Measurements from ENCODE around the gene IFIT1B. TPM values are rescaled to one million over a fixed set of nuclear protein-coding genes. Genes with fewer than 3 reads are reported as not detected.

The IFIT1B gene
- total and polyA plus RNA-seq, 10 of the 15 experiments (the other 5 are each of a cell fraction or from before 2014, with no cell fraction given) = 0.04 TPM; not detected in 9

GRCh38 chr10:89371079-89371478, 6.8 kb upstream of the IFIT1B start (continued):
- TF ChIP-seq CEBPZ (IDR thresholded peaks at IDR 0.05; ENCODE audit: low read depth, low read length) (no peak), GABPA (IDR thresholded peaks at IDR 0.05; ENCODE audit: low read depth) (no peak), ZNF384 (IDR thresholded peaks at IDR 0.05; ENCODE audit: borderline replicate concordance, low read depth, low read length) (no peak), BMI1 (IDR thresholded peaks at IDR 0.05; ENCODE audit: borderline replicate concordance) (no peak)

GRCh38 chr10:89371987-89372386, 5.9 kb upstream of the IFIT1B start:
- WGBS (ENCODE audit: insufficient coverage, insufficient replicate concordance, low lambda C conversion rate, missing lambda C conversion rate) = 67% methylated on average over 3 of the region's 3 CpGs
- H3K9me3 ChIP-seq (replicated peaks; ENCODE audit: control insufficient read depth, insufficient read depth, low read length) = no peaks in the 10 kb centered on the region
- ChIA-PET SMC1A (ENCODE audit: uncharacterized antibody, unreplicated experiment) (interaction anchor here (0.6 to 2.6 kb wide), 2 partner anchors 10 to 268 kb away, joined by 3 to 8 read pairs; no protein-coding TSS in a partner anchor), POLR2A (no interaction called here), CTCF (interaction anchor here (1.4 to 5.9 kb wide), 2 partner anchors 17 to 40 kb away, joined by 3 to 97 read pairs; partner anchors contain the start of gene IFIT1), RAD21 (ENCODE audit: unreplicated experiment) (no interaction called here)
- H3K36me3 ChIP-seq (ENCODE audit: control insufficient read depth in 2 of 2, insufficient read depth in 2 of 2, low read length in 1 of 2) = no peaks in the 10 kb centered on the region
- H3K27me3 ChIP-seq (replicated peaks in 1 of 2; ENCODE audit: control insufficient read depth in 2 of 2, insufficient read depth in 2 of 2, low read length in 1 of 2) = no peaks in the 10 kb centered on the region
- H3K4me2 ChIP-seq (ENCODE audit: control insufficient read depth, insufficient read depth) = no peak overlapping the region
- DNase-seq (ENCODE audit: low read depth, low spot score) = no peak
- no peak overlapping the region for H3K27ac ChIP-seq (ENCODE audit: control insufficient read depth, insufficient read depth)
- FAIRE-seq = no peak
- no peak overlapping the region for H3K4me3 ChIP-seq
- intact Hi-C loops (cut with micrococcal nuclease; ENCODE audit: unreplicated experiment) = no loop called here
- BruUV-seq (replicated peaks) = no TSS peak
- no peak overlapping the region for H3K9ac ChIP-seq (ENCODE audit: control insufficient read depth, insufficient read depth, low read length)
- no peaks in the 10 kb centered on the region for H4K20me1 ChIP-seq (ENCODE audit: control insufficient read depth, insufficient read depth)
- H3K4me1 ChIP-seq (ENCODE audit: control insufficient read depth, insufficient read depth, low read length) = peaks cover 23% of the 10 kb centered on the region
- in situ Hi-C loops (cut with MboI) = no loop called here
- no peak overlapping the region for H2AFZ ChIP-seq (ENCODE audit: control insufficient read depth, low read depth, low read length)
- H3K79me2 ChIP-seq (ENCODE audit: control insufficient read depth, insufficient read depth, low read length) = no peaks in the 10 kb centered on the region
- ATAC-seq = no peak
- TF ChIP-seq EED (IDR thresholded peaks at IDR 0.05; ENCODE audit: low read depth) (no peak), BMI1 (IDR thresholded peaks at IDR 0.05; ENCODE audit: borderline replicate concordance) (no peak), ETV6 (conservative IDR thresholded peaks at IDR 0.05 in 1 of 2, IDR thresholded peaks at IDR 0.05 in 1 of 2; ENCODE audit: borderline replicate concordance in 1 of 2, low read depth in 1 of 2) (no peak), TARDBP (IDR thresholded peaks at IDR 0.05; ENCODE audit: borderline replicate concordance) (no peak), NBN (IDR thresholded peaks at IDR 0.05) (no peak), ELK1 (IDR thresholded peaks at IDR 0.05; ENCODE audit: low read depth, low read length) (no peak), POLR2AphosphoS5 (IDR thresholded peaks at IDR 0.05; ENCODE audit: low read length) (no peak), IRF3 (IDR thresholded peaks at IDR 0.05) (no peak), MEF2A (IDR thresholded peaks at IDR 0.05; ENCODE audit: insufficient read depth, low read depth, low read length) (no peak), CBFB (IDR thresholded peaks at IDR 0.05; ENCODE audit: low read depth) (no peak), MYC (IDR thresholded peaks at IDR 0.05; ENCODE audit: insufficient read depth, insufficient read length, insufficient replicate concordance, low read length, severe bottlenecking) (no peak), IRF5 (IDR thresholded peaks at IDR 0.05; ENCODE audit: borderline replicate concordance) (no peak), BRCA1 (IDR thresholded peaks at IDR 0.05; ENCODE audit: low read depth, low read length) (no peak), FOXK2 (IDR thresholded peaks at IDR 0.05) (no peak), BCL11A (IDR thresholded peaks at IDR 0.05; ENCODE audit: low read depth, low read length) (no peak)
